Panc1 (cell line): ENCODE data around the gene PDE1A.

Source experiments
- POLR2AphosphoS5 ChIP-seq: IDR thresholded peaks from 2 replicates; pipeline ENCODE4 v1.6.1; 2012; ENCODE audit warnings: mild to moderate bottlenecking, low read depth, low read length, moderate library complexity
- REST ChIP-seq, 2 experiments: IDR thresholded peaks; 2 replicates each; pipeline ENCODE4 v1.6.1; 2011 to 2012; ENCODE audit warnings: low read depth in 2 of 2, control low read depth in 1 of 2, low read length in 1 of 2, mild to moderate bottlenecking in 1 of 2, moderate library complexity in 1 of 2; ENCODE audit not compliant: insufficient read depth in 1 of 2
- SIN3A ChIP-seq: IDR thresholded peaks from 2 replicates; pipeline ENCODE4 v1.6.1; 2012; ENCODE audit warnings: low read depth, mild to moderate bottlenecking, low read length, moderate library complexity, borderline replicate concordance; ENCODE audit not compliant: insufficient read depth
- TCF7L2 ChIP-seq: IDR thresholded peaks from 2 replicates; pipeline ENCODE4 v1.6.1; 2011; ENCODE audit warnings: mild to moderate bottlenecking, low read depth, low read length, inconsistent platforms
- TF ChIP-seq, protein P1 (sequence below): fragments of 450-650 bp; IDR thresholded peaks from 2 replicates; pipeline ENCODE4 v1.5.1; 2017; ENCODE audit warnings: mild to moderate bottlenecking

DNA sequence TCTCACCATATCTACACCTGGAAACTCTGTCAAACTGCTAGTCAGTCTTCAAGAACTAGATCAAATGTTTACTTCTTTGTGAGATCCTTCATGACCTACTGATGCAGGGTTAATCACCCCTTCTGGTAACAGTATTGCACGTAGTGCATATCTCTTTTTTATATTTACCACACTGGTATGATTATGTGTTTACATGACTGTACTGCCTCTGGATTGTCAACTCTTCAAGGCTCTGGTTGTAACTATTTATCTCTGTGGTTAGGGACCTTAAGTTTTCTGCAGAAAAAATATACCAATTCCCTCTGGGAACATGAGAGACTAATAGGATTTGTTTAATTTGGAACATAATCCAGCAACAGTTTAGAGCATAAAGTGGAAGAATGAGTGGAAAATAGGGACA is 135.5 kb downstream of the PDE1A start:
- TF ChIP-seq, protein P1, sequence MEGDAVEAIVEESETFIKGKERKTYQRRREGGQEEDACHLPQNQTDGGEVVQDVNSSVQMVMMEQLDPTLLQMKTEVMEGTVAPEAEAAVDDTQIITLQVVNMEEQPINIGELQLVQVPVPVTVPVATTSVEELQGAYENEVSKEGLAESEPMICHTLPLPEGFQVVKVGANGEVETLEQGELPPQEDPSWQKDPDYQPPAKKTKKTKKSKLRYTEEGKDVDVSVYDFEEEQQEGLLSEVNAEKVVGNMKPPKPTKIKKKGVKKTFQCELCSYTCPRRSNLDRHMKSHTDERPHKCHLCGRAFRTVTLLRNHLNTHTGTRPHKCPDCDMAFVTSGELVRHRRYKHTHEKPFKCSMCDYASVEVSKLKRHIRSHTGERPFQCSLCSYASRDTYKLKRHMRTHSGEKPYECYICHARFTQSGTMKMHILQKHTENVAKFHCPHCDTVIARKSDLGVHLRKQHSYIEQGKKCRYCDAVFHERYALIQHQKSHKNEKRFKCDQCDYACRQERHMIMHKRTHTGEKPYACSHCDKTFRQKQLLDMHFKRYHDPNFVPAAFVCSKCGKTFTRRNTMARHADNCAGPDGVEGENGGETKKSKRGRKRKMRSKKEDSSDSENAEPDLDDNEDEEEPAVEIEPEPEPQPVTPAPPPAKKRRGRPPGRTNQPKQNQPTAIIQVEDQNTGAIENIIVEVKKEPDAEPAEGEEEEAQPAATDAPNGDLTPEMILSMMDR = no peak
- TF ChIP-seq REST (IDR thresholded peaks at IDR 0.05; ENCODE audit: insufficient read depth in 1 of 2, low read depth in 2 of 2, low read length in 1 of 2) = no peak
- no peak for TF ChIP-seq POLR2AphosphoS5
- no peak for TF ChIP-seq SIN3A
- no peak for TF ChIP-seq TCF7L2
